Cardiac fibroblast (primary cell): ENCODE data around the gene SLIT3.

Source experiments
- DNase-seq, 2 donors: peaks; one replicate each; pipeline versions ENCODE4 v3.0.0 to v3.0.0-alpha.2; 2010; ENCODE audit warnings: low read depth in 2 of 2
- H3K4me3 ChIP-seq, 2 donors: replicated peaks in 1 of 2; 1 replicate in 1 of 2; 2 replicates in 1 of 2; pipeline ENCODE4 v1.5.1; 2011; ENCODE audit warnings: low read depth in 2 of 2, low read length in 2 of 2, mild to moderate bottlenecking in 2 of 2, moderate library complexity in 1 of 2
- TF ChIP-seq, protein P1 (sequence below): IDR thresholded peaks from one replicate; pipeline ENCODE4 v1.5.1; 2011; ENCODE audit warnings: low read depth, mild to moderate bottlenecking, low read length, inconsistent platforms

SLIT3 gene

DNA sequence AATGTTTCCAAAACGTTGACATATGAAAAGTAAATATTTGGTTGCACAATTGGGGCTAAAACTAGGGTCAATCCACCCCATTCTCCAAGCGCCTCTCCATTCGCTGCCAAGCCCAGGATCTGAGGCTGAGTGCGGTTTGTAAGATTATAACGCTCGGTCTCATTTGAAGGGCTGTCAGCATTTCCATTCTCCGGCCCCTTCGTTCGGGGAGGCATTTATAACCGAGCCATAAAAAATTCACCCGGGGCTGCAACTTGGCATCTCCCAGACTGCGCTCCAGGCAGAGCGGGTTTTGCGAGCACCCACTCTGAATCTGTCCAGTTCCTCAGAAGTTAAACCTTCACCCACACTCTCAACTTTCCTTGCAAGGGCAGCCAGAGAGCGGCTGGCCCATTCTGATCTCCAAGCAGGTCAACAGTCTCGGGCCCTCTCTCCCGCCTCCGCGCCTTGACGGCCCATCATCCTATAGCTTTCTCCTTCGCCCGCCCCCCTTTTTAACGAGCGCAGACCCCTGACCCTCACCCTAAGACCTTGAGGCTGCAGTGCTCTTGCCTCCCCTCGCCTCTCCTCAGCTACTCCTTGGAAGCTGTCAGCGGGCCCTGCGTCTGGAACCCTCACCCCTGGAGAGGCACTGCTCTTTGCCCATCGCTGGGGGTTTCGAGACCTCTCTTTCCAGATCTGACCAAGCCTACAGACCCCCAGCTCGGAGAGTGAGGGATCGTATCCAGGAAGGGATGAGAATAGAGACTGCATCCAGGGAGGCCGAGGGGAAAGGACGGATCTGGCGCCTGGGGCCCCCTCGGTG, 1.1 kb downstream of the SLIT3 start:
- TF ChIP-seq, protein P1, sequence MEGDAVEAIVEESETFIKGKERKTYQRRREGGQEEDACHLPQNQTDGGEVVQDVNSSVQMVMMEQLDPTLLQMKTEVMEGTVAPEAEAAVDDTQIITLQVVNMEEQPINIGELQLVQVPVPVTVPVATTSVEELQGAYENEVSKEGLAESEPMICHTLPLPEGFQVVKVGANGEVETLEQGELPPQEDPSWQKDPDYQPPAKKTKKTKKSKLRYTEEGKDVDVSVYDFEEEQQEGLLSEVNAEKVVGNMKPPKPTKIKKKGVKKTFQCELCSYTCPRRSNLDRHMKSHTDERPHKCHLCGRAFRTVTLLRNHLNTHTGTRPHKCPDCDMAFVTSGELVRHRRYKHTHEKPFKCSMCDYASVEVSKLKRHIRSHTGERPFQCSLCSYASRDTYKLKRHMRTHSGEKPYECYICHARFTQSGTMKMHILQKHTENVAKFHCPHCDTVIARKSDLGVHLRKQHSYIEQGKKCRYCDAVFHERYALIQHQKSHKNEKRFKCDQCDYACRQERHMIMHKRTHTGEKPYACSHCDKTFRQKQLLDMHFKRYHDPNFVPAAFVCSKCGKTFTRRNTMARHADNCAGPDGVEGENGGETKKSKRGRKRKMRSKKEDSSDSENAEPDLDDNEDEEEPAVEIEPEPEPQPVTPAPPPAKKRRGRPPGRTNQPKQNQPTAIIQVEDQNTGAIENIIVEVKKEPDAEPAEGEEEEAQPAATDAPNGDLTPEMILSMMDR: no peak
- H3K4me3 ChIP-seq: peak overlapping the region; percentile 27 to 60
- peak; percentile 10 to 63 for DNase-seq

DNA sequence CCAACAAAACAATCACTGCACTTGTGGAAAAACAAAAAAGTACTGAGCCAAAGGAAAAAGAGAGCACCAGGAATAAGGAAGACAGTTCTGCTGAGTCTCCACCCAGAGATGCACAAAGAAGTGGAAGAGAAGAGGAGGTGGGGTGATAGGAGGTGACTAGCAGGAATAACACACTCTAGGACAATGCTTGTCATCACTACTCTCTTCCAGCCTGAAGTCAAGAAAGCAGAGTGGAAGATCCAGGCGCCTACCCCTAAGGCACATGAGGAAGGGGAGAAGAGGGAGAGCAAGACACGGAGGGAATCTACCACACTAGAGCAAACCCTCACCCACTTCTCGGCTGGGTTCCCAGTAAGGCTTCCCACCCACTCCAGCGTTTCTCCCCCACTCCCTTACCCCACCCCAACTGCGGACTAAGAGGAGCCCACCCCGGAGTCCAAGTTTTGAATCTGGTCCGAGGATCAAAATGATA, 1.7 kb downstream of the SLIT3 start:
- H3K4me3 ChIP-seq: peak overlapping the region in 1 of 2 donors; percentile 60
- DNase-seq: no peak
- TF ChIP-seq, protein P1: no peak

DNA sequence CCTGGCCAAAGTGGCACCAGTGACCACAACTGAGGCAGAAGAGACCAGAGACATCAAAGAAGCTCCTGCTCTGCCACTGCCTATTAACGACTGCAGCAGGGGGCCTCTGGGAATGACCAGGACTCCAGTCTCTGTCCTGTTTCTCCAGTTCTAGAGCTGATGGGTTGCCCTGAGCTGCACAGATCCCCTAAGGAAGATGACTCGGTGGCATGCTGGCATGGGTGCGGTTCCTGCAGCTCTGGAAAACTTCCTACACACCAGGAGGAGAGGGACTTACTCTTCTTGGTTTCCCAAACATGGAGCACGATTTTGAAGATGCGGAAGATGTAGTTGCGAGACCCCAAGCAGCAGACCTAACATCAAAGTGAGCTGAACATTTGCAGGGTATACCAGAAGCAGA, 2.7 kb downstream of the SLIT3 start:
- TF ChIP-seq, protein P1: no peak
- no peak overlapping the region for H3K4me3 ChIP-seq
- DNase-seq: no peak

DNA sequence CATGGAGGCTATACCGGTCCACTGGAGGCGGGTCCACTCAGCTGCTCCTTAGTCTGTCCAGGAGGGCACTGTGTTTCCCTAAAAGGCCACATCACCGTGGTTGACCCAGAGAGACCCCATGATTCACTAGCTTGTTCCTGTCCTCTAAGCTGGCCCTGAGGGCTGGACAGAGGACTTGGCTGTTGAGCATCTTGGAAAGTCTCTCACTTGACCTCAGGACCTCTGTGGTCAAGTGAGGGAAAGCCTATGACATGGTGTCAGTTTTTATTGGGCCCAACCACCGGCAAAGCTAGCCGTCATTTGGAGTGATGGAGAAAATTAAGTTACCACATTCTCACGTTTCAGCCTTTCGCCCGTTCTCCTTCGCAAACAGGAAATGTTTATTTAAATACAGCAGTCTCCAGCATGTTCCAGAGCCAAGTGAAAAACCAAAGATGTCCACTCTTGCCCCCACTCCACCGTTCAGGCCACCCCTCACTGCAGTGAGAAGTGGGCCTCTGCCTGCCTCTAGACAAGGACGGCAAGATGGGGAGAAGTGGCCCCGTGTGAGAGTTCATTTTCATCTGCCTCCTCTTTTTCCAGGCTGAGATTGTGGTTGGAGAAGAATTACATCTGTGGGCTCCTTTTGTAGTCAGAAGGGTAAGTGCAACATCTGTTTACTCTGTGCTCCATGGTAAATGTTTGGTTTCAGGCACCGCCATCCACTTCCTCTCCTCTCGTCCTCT, 4.4 kb downstream of the SLIT3 start:
- TF ChIP-seq, protein P1: no peak
- no peak overlapping the region for H3K4me3 ChIP-seq
- DNase-seq: peak; percentile 28 to 66

DNA sequence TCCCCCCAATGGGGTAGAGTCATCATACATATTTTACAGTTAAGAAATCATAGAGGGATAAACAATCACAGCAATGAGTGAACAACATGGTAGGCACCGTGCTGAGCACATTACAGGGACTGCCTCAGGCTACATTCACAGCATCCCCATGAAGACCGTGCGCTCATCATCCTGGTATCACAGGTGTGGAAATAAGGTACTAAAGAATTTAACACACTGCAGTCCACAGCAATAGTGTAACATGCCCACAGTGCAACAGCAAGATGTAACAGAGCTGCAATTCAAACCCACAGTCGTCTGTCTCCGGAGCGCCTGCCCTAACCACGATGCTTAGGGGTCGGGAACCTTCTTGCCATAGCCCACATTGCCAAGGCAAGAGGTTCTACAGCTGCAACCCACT, 5.6 kb downstream of the SLIT3 start:
- H3K4me3 ChIP-seq: no peak overlapping the region
- TF ChIP-seq, protein P1: no peak
- no peak for DNase-seq

DNA sequence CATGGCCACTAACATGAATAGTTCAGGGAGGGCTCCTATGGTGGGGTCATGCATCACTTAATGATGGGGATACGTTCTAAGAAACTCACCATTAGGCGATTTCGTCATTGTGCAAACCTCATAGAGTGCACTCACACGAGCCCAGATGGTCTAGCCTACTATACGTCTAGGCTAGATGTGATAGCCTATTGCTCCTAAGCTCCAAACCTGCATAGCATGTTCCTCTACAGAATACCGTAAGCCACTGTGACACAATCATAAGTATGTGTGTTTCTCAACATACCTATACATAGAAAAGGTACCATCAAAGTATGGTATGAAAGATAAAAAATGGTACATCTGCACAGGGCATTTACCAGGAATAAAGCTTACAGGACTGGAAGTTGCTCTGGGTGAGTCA, 6.3 kb downstream of the SLIT3 start:
- no peak overlapping the region for H3K4me3 ChIP-seq
- no peak for DNase-seq
- TF ChIP-seq, protein P1: no peak
